ENCODE results near the gene BTBD9. TPM values are rescaled to one million over a fixed set of nuclear protein-coding genes. Genes with fewer than 3 reads are reported as not detected.

BTBD9 gene
- total and polyA plus RNA-seq, 4 donors: 8.7 to 73.9 (median 28.3) TPM

- 95 to 96% methylated on average over 20 of the region's 20 CpGs for WGBS, 2 donors
- H3K27ac ChIP-seq (ENCODE audit: low read depth in 1 of 2, low read length in 1 of 2): no peak overlapping the region
- H3K9me3 ChIP-seq (ENCODE audit: control insufficient read depth in 4 of 4, insufficient read depth in 3 of 4, low read length in 3 of 4): no peaks in the 10 kb centered on the region
- peaks cover 0 to 11% (median 2%) of the 10 kb centered on the region in 4 donors for H3K36me3 ChIP-seq (ENCODE audit: control insufficient read depth in 4 of 4, insufficient read depth in 4 of 4, low read length in 4 of 4)
- H3K4me1 ChIP-seq (ENCODE audit: control insufficient read depth in 5 of 5, insufficient read depth in 5 of 5, low read length in 5 of 5): no peaks in the 10 kb centered on the region
- ATAC-seq (ENCODE audit: insufficient read depth, low FRiP score) (no peak), DNase-seq (no peak)
- H3K27me3 ChIP-seq (ENCODE audit: control insufficient read depth in 3 of 3, insufficient read depth in 3 of 3, low read length in 2 of 3): no peaks in the 10 kb centered on the region
- no peak overlapping the region for H3K4me3 ChIP-seq
- TF ChIP-seq CTCF (IDR thresholded peaks at IDR 0.05; ENCODE audit: control extremely low read depth, extremely low read depth): no peak
- H3K9ac ChIP-seq (ENCODE audit: insufficient read depth in 1 of 2, low read length in 2 of 2): no peak overlapping the region
These were observed 451.7 kb downstream of the BTBD9 start for GRCh38 chr6:38187811-38188590.

GRCh38 chr6:38187325-38187724 is 452.4 kb downstream of the BTBD9 start:
- DNase-seq (no peak), ATAC-seq (ENCODE audit: insufficient read depth, low FRiP score) (no peak)
- H3K9ac ChIP-seq (ENCODE audit: insufficient read depth in 1 of 2, low read length in 2 of 2): no peak overlapping the region
- no peak overlapping the region for H3K27ac ChIP-seq (ENCODE audit: low read depth in 1 of 2, low read length in 1 of 2)
- peaks cover 0 to 12% (median 2%) of the 10 kb centered on the region in 4 donors for H3K36me3 ChIP-seq (ENCODE audit: control insufficient read depth in 4 of 4, insufficient read depth in 4 of 4, low read length in 4 of 4)
- H3K4me1 ChIP-seq (ENCODE audit: control insufficient read depth in 5 of 5, insufficient read depth in 5 of 5, low read length in 5 of 5): no peaks in the 10 kb centered on the region
- H3K9me3 ChIP-seq (ENCODE audit: control insufficient read depth in 4 of 4, insufficient read depth in 3 of 4, low read length in 3 of 4): no peaks in the 10 kb centered on the region
- no peak overlapping the region for H3K4me3 ChIP-seq
- 88 to 90% methylated on average over 8 of the region's 8 CpGs for WGBS, 2 donors
- TF ChIP-seq CTCF (IDR thresholded peaks at IDR 0.05; ENCODE audit: control extremely low read depth, extremely low read depth): no peak
- no peaks in the 10 kb centered on the region for H3K27me3 ChIP-seq (ENCODE audit: control insufficient read depth in 3 of 3, insufficient read depth in 3 of 3, low read length in 2 of 3)

- ATAC-seq (ENCODE audit: insufficient read depth, low FRiP score) (no peak), DNase-seq (no peak)
- Histone ChIP-seq H3K36me3 (ENCODE audit: control insufficient read depth in 4 of 4, insufficient read depth in 4 of 4, low read length in 4 of 4) (peaks cover 0 to 12% (median 2%) of the 10 kb centered on the region in 4 donors), H3K9ac (ENCODE audit: insufficient read depth in 1 of 2, low read length in 2 of 2) (no peak overlapping the region), H3K27me3 (ENCODE audit: control insufficient read depth in 3 of 3, insufficient read depth in 3 of 3, low read length in 2 of 3) (no peaks in the 10 kb centered on the region), H3K4me1 (ENCODE audit: control insufficient read depth in 5 of 5, insufficient read depth in 5 of 5, low read length in 5 of 5) (no peaks in the 10 kb centered on the region), H3K9me3 (ENCODE audit: control insufficient read depth in 4 of 4, insufficient read depth in 3 of 4, low read length in 3 of 4) (no peaks in the 10 kb centered on the region), H3K4me3 (no peak overlapping the region), H3K27ac (ENCODE audit: low read depth in 1 of 2, low read length in 1 of 2) (no peak overlapping the region)
- TF ChIP-seq CTCF (IDR thresholded peaks at IDR 0.05; ENCODE audit: control extremely low read depth, extremely low read depth): no peak
- WGBS, 2 donors: 95 to 97% methylated on average over 8 of the region's 8 CpGs
These were observed 454.0 kb downstream of the BTBD9 start for GRCh38 chr6:38185752-38186151.
